ENCODE measurements around the gene KIAA1755. TPM values are rescaled to one million over a fixed set of nuclear protein-coding genes. Genes with fewer than 3 reads are reported as not detected.

Gene KIAA1755
- total RNA-seq, 6 experiments from 2014 or later, result 0.06 to 2.7 (median 1.5) TPM

- peaks cover 0 to 5% (median 2%) of the 10 kb centered on the region in 4 donors for H3K4me1 ChIP-seq
- no CpG with 5 or more reads among the region's 3 CpGs for WGBS (ENCODE audit: insufficient coverage, low coverage, low lambda C conversion rate, missing lambda C conversion rate)
- TF ChIP-seq, protein P1, sequence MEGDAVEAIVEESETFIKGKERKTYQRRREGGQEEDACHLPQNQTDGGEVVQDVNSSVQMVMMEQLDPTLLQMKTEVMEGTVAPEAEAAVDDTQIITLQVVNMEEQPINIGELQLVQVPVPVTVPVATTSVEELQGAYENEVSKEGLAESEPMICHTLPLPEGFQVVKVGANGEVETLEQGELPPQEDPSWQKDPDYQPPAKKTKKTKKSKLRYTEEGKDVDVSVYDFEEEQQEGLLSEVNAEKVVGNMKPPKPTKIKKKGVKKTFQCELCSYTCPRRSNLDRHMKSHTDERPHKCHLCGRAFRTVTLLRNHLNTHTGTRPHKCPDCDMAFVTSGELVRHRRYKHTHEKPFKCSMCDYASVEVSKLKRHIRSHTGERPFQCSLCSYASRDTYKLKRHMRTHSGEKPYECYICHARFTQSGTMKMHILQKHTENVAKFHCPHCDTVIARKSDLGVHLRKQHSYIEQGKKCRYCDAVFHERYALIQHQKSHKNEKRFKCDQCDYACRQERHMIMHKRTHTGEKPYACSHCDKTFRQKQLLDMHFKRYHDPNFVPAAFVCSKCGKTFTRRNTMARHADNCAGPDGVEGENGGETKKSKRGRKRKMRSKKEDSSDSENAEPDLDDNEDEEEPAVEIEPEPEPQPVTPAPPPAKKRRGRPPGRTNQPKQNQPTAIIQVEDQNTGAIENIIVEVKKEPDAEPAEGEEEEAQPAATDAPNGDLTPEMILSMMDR (IDR thresholded peaks at IDR 0.05), result no peak
- no peak for TF ChIP-seq POLR2A (IDR thresholded peaks at IDR 0.05)
- H3K4me3 ChIP-seq, result no peak overlapping the region
- H3K27me3 ChIP-seq, result no peaks in the 10 kb centered on the region
- ATAC-seq, result no peak
- no peaks in the 10 kb centered on the region for H3K9me3 ChIP-seq
- no peak overlapping the region for H3K27ac ChIP-seq
- intact Hi-C loops (cut with DNase I), result no loop called here
- no peaks in the 10 kb centered on the region for H3K36me3 ChIP-seq
- peak in 1 of 3 donors; percentile 20 for DNase-seq
Measured at GRCh38 chr20:38200646-38201045, 59.9 kb downstream of the KIAA1755 start.

DNA sequence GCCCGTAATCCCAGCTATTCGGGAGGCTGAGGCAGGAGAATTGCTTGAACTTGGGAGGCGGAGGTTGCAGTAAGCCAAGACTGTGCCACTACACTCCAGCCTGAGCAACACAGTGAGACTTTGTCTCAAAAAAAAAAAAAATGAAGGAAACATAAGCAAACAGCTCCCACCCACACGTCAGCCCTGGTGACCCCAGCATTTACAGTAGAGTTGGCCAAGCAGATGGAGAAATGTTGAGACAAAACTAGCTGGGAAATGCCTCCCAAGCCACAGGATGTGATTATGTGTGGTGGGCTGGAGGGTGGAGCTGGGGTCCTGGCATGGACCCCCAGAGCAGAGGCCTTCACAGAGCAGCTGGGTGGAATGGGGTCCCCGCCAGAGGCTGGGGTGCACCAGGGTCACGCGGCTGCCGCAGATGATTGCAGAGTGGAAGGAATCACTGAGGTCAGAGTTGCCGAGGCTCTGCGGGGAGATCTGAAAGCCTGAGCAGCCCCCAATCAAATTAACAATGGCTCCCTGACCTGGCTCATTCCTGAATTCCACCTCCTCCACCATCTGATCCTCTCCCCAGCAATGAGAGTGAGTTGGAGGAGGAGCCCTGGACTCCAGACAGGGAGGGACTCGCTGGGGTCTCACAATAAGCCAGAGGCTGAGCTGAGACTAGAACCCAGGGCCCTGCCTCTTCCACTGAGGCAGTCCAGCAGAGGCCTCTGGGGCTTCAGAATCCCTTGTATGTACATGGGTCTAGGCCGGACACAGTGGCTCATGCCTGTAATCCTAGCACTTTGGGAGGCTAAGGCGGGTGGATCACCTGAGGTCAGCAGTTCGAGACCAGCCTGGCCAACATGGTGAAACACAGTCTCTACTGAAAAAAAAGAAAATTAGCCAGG, 60.8 kb downstream of the KIAA1755 start:
- Histone ChIP-seq H3K9me3 (no peaks in the 10 kb centered on the region), H3K36me3 (no peaks in the 10 kb centered on the region), H3K4me3 (no peak overlapping the region), H3K27ac (no peak overlapping the region), H3K27me3 (no peaks in the 10 kb centered on the region), H3K4me1 (peaks cover 0 to 13% (median 3%) of the 10 kb centered on the region in 4 donors)
- ATAC-seq (no peak), DNase-seq (peak in 1 of 3 donors; percentile 29)
- intact Hi-C loops (cut with DNase I), result no loop called here
- 85% methylated on average over 10 of the region's 14 CpGs for WGBS (ENCODE audit: insufficient coverage, low coverage, low lambda C conversion rate, missing lambda C conversion rate)
- TF ChIP-seq, protein P1 (IDR thresholded peaks at IDR 0.05), result no peak
- no peak for TF ChIP-seq POLR2A (IDR thresholded peaks at IDR 0.05)

- TF ChIP-seq POLR2A (IDR thresholded peaks at IDR 0.05), result no peak
- TF ChIP-seq, protein P1 (IDR thresholded peaks at IDR 0.05), result no peak
- Histone ChIP-seq H3K4me3 (no peak overlapping the region), H3K9me3 (no peaks in the 10 kb centered on the region), H3K27me3 (no peaks in the 10 kb centered on the region), H3K27ac (no peak overlapping the region), H3K36me3 (no peaks in the 10 kb centered on the region), H3K4me1 (peaks cover 0 to 13% (median 3%) of the 10 kb centered on the region in 4 donors)
- ATAC-seq (no peak), DNase-seq (peak in 1 of 3 donors; percentile 36)
- intact Hi-C loops (cut with DNase I), result no loop called here
- 88% methylated on average over 3 of the region's 8 CpGs for WGBS (ENCODE audit: insufficient coverage, low coverage, low lambda C conversion rate, missing lambda C conversion rate)
Measured at GRCh38 chr20:38198238-38198861, 62.2 kb downstream of the KIAA1755 start.

GRCh38 chr20:38197619-38198018, 62.9 kb downstream of the KIAA1755 start:
- WGBS (ENCODE audit: insufficient coverage, low coverage, low lambda C conversion rate, missing lambda C conversion rate), result 100% methylated on average over 1 of the region's 1 CpG

More at GRCh38 chr20:38197619-38198018, 62.9 kb downstream of the KIAA1755 start:
- no peak for TF ChIP-seq POLR2A (IDR thresholded peaks at IDR 0.05)
- TF ChIP-seq, protein P1 (IDR thresholded peaks at IDR 0.05), result no peak
- Histone ChIP-seq H3K27me3 (no peaks in the 10 kb centered on the region), H3K4me3 (no peak overlapping the region), H3K36me3 (no peaks in the 10 kb centered on the region), H3K9me3 (no peaks in the 10 kb centered on the region), H3K4me1 (peaks cover 0 to 13% (median 3%) of the 10 kb centered on the region in 4 donors), H3K27ac (no peak overlapping the region)
- DNase-seq (peak in 1 of 3 donors; percentile 24), ATAC-seq (no peak)
- intact Hi-C loops (cut with DNase I), result no loop called here
